ENCODE results near the gene KCND3. TPM values are rescaled to one million over a fixed set of nuclear protein-coding genes. Genes with fewer than 3 reads are reported as not detected.
"Not testable (repeated sequence)": the region's sequence is repeated elsewhere in the genome, so short reads cannot be mapped to it uniquely, and the experiment has no call there.

Gene KCND3
- total RNA-seq, 3 donors from 2014 or later, result not detected

- DNase-seq (no peak), ATAC-seq (no peak)
- Mint-ChIP-seq H3K4me1 (ENCODE audit: low read depth) (peaks cover 7% of the 10 kb centered on the region), H3K4me3 (no peak overlapping the region), H3K9me3 (no peaks in the 10 kb centered on the region), H3K27me3 (ENCODE audit: low read depth) (peaks cover 26% of the 10 kb centered on the region), H3K36me3 (ENCODE audit: insufficient read depth) (no peaks in the 10 kb centered on the region)
Measured at GRCh38 chr1:111743679-111744101, 245.8 kb downstream of the KCND3 start.

- DNase-seq, result no peak
- no peak overlapping the region for H3K4me3 Mint-ChIP-seq
- no peaks in the 10 kb centered on the region for H3K36me3 Mint-ChIP-seq (ENCODE audit: insufficient read depth)
Measured at GRCh38 chr1:111742938-111743549, 246.4 kb downstream of the KCND3 start.

GRCh38 chr1:111742292-111742691 is 247.2 kb downstream of the KCND3 start:
- DNase-seq; ATAC-seq; H3K4me3 Mint-ChIP-seq; H3K9me3 Mint-ChIP-seq; H3K36me3 Mint-ChIP-seq (ENCODE audit: insufficient read depth): not testable (repeated sequence)
- H3K27me3 Mint-ChIP-seq (ENCODE audit: low read depth), result peaks cover 35% of the 10 kb centered on the region
- H3K4me1 Mint-ChIP-seq (ENCODE audit: low read depth), result peaks cover 17% of the 10 kb centered on the region

More at GRCh38 chr1:111742938-111743549, 246.4 kb downstream of the KCND3 start:
- Mint-ChIP-seq H3K9me3 (no peaks in the 10 kb centered on the region), H3K27me3 (ENCODE audit: low read depth) (peaks cover 27% of the 10 kb centered on the region), H3K4me1 (ENCODE audit: low read depth) (peaks cover 10% of the 10 kb centered on the region)
- no peak for ATAC-seq

DNA sequence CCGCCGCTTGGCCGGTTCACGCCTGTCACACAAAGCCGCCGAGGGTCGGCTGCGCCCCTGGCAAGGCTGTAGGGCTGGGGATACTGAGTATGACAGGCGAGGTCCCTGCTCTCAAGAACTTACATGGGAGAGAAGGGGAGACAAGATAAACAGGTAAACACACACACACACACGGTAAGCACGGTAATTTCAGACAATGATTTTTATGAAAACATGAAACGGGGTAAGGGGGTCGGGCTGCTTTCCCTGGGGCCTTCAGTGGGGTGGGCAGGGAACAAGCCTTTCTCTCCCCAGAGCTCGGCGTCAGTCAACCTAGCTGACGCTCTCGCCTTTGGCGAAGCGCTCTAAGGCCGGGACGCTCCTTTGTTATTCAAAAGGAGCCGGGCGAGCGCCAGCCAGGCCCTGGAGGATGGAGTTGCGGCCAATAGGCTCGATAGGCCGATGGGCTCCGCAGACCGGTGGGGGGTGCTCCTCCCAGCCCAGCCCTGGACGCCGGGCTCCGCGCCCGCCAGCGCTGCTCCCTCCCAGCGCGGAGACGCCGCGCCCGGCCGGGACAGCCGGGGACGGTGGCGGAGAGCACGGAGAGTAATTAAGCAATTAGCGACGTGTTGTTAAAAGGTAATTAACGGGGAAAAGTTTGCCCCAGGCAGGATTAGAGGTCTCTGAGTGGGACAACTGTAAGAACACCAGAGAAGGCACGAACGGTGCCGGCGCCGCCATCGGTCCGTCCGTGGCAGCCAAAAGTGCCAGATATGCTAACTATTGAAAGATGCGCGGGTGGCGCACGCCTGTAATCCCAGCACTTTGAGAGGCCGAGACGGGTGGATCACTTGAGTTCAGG is 249.3 kb downstream of the KCND3 start:
- Mint-ChIP-seq H3K36me3 (ENCODE audit: insufficient read depth) (no peaks in the 10 kb centered on the region), H3K9me3 (no peaks in the 10 kb centered on the region), H3K27me3 (ENCODE audit: low read depth) (peaks cover 37% of the 10 kb centered on the region), H3K4me3 (peak overlapping the region; percentile 84), H3K4me1 (ENCODE audit: low read depth) (peaks cover 17% of the 10 kb centered on the region)
- ATAC-seq, result peak in 1 of 2 donors; percentile 6
- DNase-seq, result no peak

GRCh38 chr1:111739194-111739924 is 250.1 kb downstream of the KCND3 start, which contains the start of gene INKA2:
INKA2 (minus strand) TSS chr1:111739395; CDS start chr1:111739242, 153 bp downstream.
- H3K9me3 Mint-ChIP-seq, result no peaks in the 10 kb centered on the region
- ATAC-seq, result peak; percentile 81 to 86
- H3K27me3 Mint-ChIP-seq (ENCODE audit: low read depth), result peaks cover 37% of the 10 kb centered on the region
- peaks cover 17% of the 10 kb centered on the region for H3K4me1 Mint-ChIP-seq (ENCODE audit: low read depth)
- H3K4me3 Mint-ChIP-seq, result peak within 1 kb of the TSS; percentile 84
- H3K36me3 Mint-ChIP-seq (ENCODE audit: insufficient read depth), result no peaks in the 10 kb centered on the region
- DNase-seq, result peak; percentile 53

- H3K36me3 Mint-ChIP-seq (ENCODE audit: insufficient read depth), result no peaks in the 10 kb centered on the region
- ATAC-seq, result peak; percentile 59 to 63
- H3K4me3 Mint-ChIP-seq, result peak overlapping the region; percentile 84
- peaks cover 36% of the 10 kb centered on the region for H3K27me3 Mint-ChIP-seq (ENCODE audit: low read depth)
- H3K9me3 Mint-ChIP-seq, result no peaks in the 10 kb centered on the region
- H3K4me1 Mint-ChIP-seq (ENCODE audit: low read depth), result peaks cover 17% of the 10 kb centered on the region
- peak; percentile 39 for DNase-seq
Measured at GRCh38 chr1:111738436-111739193, 250.9 kb downstream of the KCND3 start.

DNA sequence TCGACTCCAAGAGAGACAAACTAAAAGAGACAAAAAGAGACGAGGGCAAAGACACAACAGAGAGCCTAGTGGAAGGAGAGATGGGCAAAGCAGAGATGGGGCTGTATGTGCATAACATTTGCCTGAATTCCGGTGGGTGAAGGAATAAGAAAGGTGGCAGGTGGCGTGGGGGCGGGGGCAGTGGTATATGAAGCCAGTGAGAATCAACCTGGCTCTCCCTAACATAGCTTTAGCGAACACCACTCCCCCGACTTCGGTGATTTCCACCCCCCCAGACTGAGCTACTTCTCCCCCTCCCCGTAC is 251.4 kb downstream of the KCND3 start:
- ATAC-seq (no peak), DNase-seq (no peak)
- Mint-ChIP-seq H3K36me3 (ENCODE audit: insufficient read depth) (no peaks in the 10 kb centered on the region), H3K27me3 (ENCODE audit: low read depth) (peaks cover 35% of the 10 kb centered on the region), H3K9me3 (no peaks in the 10 kb centered on the region), H3K4me3 (peak overlapping the region; percentile 84), H3K4me1 (ENCODE audit: low read depth) (peaks cover 17% of the 10 kb centered on the region)

DNA sequence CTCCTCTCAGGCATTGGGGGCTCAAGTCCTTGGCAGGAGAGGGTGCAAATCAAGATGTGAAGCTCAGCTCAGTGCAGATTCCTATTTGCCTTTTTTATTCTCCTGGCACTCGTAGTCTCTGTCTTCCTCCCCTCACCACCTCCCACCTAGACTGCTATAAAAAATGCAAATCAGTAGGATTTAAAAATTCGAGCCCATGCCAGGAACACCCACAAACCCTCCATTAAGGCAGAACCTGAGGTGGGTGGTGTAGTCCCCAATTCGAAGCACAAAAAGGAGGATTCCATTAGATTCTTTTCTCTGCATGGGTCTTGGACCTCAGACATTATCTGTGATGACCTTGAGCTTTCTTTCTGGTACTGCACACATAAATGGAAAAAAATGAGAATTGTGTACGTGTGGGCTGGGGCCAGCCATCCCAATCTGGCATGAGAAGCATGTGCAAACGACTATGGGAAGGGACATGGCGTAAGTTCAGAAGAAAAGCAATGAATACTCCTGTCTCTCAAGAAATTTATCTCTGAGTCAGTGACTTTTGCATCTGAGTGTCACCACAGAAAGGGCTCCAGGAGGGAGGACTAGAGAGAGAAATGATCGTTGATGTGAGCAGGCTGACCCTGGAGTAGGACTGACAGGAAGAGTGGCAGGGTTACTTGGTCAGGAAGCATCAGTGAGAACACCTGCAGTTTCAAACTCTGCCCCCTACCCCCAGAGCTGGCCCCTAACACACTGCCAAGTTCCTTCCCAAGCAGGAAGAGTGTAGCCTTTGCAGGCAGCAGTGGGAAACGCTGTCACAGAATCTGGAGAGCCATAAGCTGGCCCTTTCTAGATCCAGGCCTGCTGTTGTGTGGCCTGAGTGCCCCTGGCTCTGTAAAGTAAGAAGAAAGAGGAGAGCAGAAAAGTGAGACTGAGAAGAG is 252.0 kb downstream of the KCND3 start:
- Mint-ChIP-seq H3K36me3 (ENCODE audit: insufficient read depth) (no peaks in the 10 kb centered on the region), H3K4me1 (ENCODE audit: low read depth) (peaks cover 17% of the 10 kb centered on the region), H3K4me3 (peak overlapping the region; percentile 84), H3K27me3 (ENCODE audit: low read depth) (peaks cover 35% of the 10 kb centered on the region), H3K9me3 (no peaks in the 10 kb centered on the region)
- no peak for ATAC-seq
- DNase-seq, result no peak

- Mint-ChIP-seq H3K4me1 (ENCODE audit: low read depth) (peaks cover 17% of the 10 kb centered on the region), H3K9me3 (no peaks in the 10 kb centered on the region), H3K27me3 (ENCODE audit: low read depth) (peaks cover 29% of the 10 kb centered on the region), H3K4me3 (no peak overlapping the region), H3K36me3 (ENCODE audit: insufficient read depth) (no peaks in the 10 kb centered on the region)
- DNase-seq (no peak), ATAC-seq (no peak)
Measured at GRCh38 chr1:111736548-111737215, 252.8 kb downstream of the KCND3 start.

GRCh38 chr1:111735858-111736544 is 253.5 kb downstream of the KCND3 start:
- Mint-ChIP-seq H3K4me1 (ENCODE audit: low read depth) (peaks cover 17% of the 10 kb centered on the region), H3K9me3 (no peaks in the 10 kb centered on the region), H3K4me3 (no peak overlapping the region), H3K27me3 (ENCODE audit: low read depth) (peaks cover 23% of the 10 kb centered on the region), H3K36me3 (ENCODE audit: insufficient read depth) (no peaks in the 10 kb centered on the region)
- ATAC-seq, result no peak
- no peak for DNase-seq

- Mint-ChIP-seq H3K4me3 (no peak overlapping the region), H3K36me3 (ENCODE audit: insufficient read depth) (no peaks in the 10 kb centered on the region), H3K27me3 (ENCODE audit: low read depth) (peaks cover 17% of the 10 kb centered on the region), H3K4me1 (ENCODE audit: low read depth) (peaks cover 16% of the 10 kb centered on the region), H3K9me3 (no peaks in the 10 kb centered on the region)
- no peak for ATAC-seq
- no peak for DNase-seq
Measured at GRCh38 chr1:111735321-111735720, 254.1 kb downstream of the KCND3 start.

- no peak for ATAC-seq
- DNase-seq, result no peak
- H3K4me1 Mint-ChIP-seq (ENCODE audit: low read depth), result peaks cover 14% of the 10 kb centered on the region
- H3K9me3 Mint-ChIP-seq, result no peaks in the 10 kb centered on the region
- no peak overlapping the region for H3K4me3 Mint-ChIP-seq
- H3K36me3 Mint-ChIP-seq (ENCODE audit: insufficient read depth), result no peaks in the 10 kb centered on the region
- H3K27me3 Mint-ChIP-seq (ENCODE audit: low read depth), result peaks cover 13% of the 10 kb centered on the region
Measured at GRCh38 chr1:111734856-111735255, 254.6 kb downstream of the KCND3 start.

All from activated T-cell treated with anti-CD3 and anti-CD28 coated beads, Interleukin-2, amount 50 U/mL, for 4 hours (primary cell).